Stimulated activated CD4-positive, alpha-beta T cell treated with anti-CD3 and anti-CD28 coated beads, Interleukin-15, amount 100 ng/mL, for 48 hours (primary cell): Measurements from ENCODE around the gene ADD3.

Experiments used
- DNase-seq, 2 donors: peaks; one replicate each; pipeline ENCODE4 v3.0.0-alpha.2; 2020; ENCODE audit warnings: low read depth in 2 of 2

ADD3 gene, protein sequence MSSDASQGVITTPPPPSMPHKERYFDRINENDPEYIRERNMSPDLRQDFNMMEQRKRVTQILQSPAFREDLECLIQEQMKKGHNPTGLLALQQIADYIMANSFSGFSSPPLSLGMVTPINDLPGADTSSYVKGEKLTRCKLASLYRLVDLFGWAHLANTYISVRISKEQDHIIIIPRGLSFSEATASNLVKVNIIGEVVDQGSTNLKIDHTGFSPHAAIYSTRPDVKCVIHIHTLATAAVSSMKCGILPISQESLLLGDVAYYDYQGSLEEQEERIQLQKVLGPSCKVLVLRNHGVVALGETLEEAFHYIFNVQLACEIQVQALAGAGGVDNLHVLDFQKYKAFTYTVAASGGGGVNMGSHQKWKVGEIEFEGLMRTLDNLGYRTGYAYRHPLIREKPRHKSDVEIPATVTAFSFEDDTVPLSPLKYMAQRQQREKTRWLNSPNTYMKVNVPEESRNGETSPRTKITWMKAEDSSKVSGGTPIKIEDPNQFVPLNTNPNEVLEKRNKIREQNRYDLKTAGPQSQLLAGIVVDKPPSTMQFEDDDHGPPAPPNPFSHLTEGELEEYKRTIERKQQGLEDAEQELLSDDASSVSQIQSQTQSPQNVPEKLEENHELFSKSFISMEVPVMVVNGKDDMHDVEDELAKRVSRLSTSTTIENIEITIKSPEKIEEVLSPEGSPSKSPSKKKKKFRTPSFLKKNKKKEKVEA

DNA sequence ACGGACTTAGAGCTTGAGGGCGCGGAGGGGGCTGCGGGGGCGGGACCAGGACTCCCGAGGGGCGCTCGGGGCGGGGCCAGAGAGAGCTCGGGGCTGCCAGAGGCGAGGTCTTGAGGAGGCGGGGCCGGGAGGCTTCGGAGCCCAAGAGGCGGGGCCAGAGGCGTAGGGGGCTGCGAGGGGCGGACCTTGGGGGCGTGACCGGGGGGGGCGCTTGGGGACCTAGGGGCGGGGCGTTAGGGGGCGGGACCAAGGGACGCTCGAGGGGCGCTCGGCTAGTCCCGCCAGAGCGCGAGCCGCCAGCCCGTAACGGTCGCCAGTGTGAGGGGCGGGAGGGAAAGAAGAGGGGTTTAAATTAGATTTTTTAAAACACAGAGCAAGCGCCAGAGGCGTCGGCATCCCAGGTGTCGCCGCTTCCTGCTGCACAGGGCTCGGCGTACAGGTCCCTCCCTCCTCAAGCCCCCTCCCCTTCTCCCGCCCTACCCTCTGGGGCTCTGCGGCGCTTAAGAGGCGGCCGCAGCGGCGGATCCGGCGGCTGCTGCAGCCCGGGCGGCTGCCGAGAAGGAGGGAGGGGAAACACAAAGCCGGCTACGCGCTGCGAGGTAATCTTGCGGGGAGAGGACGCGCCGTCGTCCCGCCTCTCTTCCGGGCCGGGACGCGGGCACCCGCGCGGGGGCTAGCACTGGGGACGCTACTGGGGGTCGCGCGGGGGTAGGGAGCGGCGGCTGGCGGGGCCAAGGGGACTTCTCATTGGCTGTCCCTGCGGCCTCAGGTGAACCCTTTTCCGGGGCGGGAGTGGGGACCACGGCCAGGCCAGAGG lies at the start of gene ADD3:
Gene ADD3 (plus strand): TSS at position 284 of the 817 bp plus-strand sequence. CDS start 92,670 bp downstream, outside the sequence.
- peak; percentile 78 to 87 for DNase-seq

DNA sequence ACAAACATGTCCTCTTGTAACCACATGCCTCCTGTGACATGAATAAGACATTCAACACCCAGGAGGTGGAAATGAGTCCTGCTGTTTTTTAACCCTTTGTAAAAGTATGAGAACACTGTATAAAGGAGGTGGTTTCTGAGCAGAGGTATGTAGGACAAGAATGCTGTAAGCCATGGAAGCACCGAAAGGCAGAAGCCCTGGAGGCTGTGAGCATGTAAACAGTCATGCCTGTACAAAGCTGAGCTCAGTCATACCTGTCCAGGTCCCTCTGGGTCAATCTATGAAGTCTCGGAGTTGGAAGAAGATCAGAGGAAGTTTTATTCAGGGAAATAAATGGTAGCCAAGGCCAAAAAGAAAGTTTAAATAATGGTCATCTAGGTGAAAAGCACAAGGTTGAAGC lies 49.7 kb upstream of the ADD3 start:
- no peak for DNase-seq

DNA sequence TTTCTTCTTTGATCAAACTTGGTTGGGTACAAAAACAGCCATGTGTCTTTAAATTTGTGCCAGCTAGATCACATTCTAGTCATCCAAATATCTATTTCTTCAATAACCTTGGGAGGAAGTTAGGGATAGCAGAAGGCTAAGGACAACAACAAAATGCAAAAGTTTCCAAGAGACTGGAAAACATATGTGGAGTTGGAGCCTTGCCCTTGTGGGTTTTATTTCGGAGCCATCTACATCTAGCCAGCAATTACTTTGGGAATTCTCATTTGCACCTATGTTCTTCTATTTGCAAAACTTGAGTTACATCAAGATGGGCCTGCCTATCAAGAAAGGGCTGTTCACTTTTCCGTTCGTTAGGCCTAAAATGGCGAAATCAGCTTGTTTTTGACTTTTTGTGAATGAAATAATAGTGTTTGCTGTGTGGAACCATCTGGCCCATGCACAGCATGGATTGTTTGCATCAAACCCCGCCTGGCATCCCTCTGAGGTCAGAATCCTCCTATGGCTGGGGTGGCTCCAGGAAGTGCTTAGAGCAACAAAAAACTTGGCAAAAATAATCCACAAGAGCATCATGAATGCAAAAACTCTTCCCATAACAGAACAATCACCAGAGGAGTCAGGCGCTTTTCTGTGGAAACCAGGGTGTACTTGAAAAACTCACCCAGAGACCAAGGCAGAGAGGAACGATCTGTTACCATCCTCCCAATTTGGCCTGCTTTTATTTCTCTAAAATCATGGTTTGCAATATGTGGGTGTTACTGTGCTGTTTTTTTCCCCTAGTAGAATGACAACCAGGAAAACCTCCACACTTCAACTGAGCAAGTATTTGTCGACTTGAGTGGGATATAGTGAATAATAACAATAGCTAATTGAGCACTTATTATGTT lies 48.3 kb upstream of the ADD3 start:
- no peak for DNase-seq

DNA sequence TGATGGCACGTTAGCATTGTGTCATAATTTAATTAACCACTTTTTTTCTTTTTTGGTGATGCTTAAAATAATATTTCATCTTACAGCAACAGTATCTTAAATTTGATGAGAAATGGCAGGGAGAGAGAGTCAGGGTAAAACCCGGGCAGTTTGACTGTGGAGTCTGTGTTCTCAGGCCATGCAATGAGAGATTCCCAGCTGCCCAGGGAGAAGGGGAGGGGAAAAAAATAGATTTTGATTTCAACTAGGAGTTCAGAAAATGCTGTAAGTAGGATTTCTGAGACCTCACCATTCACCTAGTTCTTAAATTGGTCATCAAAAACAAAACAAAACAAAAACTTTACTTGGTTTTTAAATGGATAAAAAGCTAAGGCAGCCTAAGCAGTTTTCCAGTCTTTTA lies 47.1 kb upstream of the ADD3 start:
- DNase-seq = no peak

DNA sequence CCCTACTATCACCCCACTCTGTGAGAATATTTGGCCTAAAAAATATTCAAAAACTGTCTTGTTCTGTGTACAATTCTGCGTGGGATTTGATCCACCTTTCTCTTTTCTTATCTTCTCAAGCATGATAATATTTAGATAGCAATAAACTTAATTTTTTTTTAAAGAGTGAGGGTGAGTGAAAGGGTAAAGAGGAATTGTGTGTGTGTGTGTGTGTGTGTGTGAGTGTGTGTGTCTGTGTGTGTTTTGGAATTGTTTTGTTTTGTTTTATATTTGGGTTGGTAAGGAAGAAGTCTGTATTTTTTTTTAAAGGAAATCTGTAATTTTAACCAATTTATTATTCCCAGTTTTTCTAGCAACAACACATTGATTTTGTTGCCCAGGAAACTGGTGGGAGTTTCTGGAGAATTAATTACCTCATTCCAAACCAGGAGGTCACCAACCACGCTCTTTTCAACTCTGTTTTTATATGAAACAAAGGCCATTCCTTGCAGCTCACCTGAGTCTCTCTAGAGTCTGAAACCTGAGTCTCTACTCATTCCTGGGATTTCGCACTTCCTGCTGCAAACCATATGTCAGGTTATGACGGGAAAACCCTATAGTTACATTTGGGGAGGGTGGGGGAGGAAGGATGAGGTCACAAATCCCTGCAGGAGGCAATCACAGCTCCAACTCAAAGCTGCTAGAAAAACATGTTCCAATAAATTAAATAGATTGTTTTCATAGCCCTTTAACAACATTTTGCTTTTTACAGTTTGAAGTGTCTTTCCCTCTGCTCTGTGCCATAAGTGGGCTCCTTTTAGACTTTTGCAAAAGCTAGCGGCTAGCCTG lies 46.4 kb upstream of the ADD3 start:
- no peak for DNase-seq

DNA sequence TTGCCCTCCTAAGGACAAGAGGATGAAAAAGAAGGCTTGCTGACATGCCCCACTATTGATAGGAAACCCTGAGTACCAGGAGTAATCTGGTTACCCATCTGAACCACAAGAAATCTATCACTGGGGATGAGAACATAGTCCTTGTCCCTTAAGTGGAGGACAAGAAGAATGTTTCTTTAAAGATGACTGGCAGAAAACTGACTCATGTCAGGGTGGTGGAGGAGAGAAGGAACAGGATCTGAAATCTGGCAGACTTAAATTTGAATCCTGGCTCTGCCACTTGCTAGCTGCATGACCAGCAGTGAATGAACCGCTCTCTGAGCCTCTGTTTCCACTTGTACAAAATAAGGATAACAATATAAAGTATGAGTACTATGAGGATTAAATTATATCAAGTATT lies 45.5 kb upstream of the ADD3 start:
- DNase-seq = no peak

DNA sequence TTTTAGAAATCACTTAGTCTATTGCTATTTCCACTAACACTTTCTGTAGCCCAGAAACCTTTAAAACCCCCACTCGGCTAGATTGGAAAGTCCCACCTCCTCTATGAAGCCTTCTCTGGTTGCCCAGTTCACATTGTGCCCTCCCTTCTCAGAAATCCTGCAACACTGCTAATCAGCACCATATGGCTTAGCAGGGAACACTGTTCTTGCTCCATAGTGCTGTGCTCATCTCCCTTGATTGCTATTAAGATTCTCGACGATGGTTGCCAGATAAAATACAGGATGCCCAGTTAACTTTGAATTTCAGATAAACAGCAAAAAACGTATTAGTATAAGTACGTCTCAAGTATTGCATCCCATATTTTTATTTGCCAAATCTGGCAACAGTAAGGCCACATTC lies 44.3 kb upstream of the ADD3 start:
- DNase-seq = no peak

DNA sequence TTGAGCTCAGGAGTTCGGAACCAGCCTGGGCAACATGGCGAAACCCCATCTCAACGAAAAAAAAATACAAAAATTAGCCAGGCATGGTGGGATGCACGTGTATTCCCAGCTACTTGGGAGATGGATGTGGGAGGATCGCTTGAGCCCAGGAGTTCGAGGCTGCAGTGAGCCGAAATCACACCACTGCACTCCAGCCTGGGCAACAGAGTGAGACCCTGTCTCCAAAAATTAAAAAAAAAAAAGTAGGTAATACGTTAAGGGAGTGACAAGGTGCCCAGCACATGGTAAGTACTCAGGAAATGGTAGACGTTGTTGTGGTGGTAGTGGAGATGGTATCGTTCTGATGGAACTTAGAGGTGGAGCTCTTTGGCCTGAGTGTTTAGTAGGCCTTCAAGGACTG lies 43.5 kb upstream of the ADD3 start:
- DNase-seq = no peak

DNA sequence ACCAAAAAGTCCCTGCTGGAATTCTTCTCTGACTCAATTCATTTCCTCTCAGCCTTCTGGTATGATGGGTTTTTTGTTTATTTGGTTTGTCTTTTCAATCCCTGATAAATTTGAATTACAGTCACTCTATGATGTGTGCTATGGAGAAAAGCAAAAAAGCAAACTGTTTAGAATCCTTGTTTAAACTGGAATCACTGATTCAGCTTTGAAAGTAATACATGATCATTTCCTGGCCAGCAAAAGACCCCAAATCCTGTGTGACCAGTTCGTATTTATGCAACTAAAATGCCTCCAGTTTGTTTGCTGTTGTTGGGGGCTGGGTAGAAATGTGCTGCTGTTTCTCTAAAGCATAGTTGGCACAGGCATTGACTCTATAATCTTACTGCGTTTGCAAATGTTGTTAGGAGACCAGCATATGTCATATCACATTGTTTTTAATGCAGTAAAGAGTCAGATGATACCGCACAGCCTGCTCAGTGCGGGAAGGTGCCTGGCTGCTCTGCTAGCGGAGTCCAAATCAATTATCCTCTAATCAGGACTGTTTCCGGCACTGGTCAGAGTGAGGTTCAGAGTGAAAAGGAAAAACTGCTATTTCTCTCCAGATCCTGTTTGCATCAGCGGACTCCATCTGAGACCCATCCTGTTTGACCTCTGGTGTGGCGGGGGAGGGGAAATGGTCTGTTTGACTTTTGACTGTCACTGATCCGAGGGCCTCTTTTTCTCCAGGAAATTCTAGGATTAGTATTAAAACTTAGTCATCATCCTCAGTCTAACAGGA lies 40.6 kb upstream of the ADD3 start:
- no peak for DNase-seq

DNA sequence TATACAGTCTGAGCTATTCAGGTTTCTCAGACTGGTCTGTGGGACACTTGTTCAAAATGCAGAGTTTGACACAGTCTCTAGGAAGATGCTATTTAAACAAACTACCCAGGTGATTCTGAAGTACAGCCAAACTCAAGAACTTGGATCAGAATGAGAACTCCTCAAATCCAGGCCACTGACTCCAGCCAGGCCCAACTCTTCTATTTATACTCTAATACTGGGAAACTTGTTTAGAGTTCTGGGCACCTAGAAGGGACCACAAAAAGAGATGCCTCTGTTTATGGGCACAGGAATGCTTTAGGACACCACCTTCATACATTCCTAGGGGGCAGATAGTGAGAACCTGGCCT lies 40.1 kb upstream of the ADD3 start:
- no peak for DNase-seq

DNA sequence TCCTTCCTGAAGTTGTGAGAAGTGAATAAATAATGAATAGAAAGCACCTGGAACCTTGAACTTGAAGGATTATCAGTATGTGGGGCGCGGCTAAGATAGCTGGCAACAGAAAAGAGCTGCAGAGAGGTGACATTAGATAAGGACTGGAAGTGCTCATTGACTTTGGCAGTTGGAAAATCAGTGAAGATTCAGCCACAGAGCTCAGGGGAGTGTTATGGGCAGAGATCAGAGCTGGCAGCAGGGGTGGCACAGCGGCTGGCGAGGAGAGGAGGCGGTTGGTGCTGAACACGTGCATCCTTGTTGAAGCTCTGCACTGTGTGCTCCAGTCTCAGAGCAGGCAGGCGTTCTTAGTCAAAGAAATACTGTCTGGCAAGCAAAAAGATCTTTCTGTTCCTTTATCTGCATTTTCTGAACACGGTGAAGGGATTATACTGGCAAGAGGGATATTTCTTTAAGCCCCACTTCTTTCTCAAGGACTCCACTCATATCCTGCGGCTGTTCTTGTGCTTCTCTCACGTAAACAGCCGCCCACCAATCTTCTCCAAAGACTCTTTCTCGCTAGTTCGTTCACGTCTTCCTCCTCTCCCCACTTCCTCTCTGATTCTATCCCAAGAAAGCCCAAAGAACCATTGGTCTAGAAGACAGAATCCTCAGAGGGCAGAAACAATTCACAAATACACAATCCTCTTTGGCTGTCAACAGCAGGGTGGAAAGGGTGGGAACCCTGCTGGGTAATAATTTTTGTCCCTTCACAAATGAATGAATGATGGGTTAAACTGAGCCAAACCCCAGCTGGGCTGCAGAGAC lies 38.6 kb upstream of the ADD3 start:
- DNase-seq = no peak

DNA sequence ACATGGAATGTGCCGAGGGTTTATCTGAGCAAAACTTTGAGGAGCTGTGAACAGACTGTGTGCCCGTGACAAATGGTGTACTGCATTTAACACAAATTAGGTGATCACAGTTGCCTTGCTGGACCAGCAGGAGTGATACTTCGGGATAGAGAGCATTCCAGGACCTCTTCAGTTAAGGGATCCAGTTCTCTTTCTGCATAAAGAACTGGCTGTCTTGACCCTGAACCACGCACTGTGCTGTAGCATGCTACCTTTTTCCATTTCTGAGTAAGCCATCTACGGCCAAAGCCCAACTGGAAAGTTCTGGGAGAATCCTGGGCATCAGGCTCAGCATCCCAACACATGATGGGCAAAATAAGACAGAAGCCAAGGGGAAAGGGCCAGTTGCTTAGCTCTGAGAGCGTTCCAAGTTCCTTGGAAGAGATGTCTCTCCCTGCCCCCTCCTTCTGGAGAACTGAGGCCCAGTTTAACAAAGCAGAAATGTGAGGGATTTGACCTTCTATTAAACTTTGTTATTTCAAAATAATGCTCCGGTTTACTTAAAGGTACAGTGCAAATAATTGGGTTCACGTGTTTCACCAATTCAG lies 37.9 kb upstream of the ADD3 start:
- DNase-seq = no peak

DNA sequence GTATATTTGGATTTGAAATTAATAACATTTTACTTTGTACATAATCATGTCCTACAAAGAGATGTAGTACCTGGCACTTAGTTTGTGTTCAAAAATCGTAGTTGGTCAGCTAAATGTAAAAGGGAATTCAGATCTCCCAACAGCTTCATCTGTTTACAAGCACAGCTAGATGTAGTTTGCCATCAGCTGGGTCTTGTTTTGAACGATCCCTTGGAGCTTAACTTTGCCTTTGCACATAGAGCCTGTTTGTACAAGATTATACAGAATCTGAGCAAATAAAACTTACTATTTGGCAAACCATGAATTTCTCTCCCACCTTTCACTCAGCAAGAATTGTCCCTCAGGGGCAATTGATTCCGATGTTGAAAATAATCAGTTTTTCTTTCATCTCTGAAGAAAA lies 36.1 kb upstream of the ADD3 start:
- no peak for DNase-seq

DNA sequence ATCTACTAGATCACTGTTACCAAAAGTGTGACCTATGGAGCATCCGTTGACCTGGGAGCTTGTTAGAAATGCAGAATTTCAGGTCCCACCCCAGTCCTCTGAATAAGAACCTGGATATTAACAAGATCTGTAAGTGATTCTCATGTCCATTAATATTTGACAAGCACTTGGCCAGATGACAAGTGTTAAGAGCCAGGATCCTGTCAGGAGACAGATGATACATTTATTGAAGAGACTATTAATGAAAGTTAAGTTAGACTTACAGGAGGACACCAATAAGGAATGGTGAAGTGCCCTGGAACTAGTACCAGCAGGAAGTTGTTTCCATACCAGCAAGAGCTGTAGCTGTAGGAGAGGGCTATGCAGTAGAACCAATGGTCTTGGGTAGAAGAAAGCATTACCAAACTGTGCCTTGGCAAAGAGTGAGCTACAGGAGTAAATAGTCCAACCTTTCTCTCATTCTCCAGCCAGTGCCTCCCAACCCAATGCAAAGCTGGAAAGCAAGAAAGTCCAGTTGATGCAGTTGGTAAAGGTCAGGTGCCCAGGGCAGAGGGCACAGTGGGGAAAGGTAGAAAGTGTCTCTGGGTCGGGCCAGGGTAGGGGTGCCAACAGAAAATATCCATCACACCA lies 35.3 kb upstream of the ADD3 start:
- no peak for DNase-seq

DNA sequence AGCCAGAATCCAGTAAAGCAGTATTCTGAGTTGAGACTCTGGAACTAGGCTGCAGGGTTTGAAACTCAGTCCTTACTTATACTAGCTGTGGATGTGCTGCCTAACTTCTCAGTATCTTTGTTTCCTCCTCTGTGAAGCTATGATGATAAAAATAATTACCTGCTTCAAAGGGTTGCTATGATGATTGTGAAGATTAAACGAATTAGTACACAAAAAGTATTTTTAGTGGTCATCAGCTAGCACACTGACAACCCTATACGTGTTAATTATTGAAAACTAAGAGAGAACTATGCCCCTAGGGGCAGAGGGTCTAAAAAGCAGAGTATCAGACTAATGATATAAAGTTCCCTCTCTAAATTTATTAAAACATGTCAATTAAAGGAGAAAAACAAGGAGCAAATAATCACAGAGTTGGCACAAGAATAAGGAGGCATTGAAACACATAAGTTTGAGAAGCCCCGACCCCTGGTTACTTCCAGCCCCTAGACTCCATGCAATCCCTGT lies 34.4 kb upstream of the ADD3 start:
- no peak for DNase-seq

DNA sequence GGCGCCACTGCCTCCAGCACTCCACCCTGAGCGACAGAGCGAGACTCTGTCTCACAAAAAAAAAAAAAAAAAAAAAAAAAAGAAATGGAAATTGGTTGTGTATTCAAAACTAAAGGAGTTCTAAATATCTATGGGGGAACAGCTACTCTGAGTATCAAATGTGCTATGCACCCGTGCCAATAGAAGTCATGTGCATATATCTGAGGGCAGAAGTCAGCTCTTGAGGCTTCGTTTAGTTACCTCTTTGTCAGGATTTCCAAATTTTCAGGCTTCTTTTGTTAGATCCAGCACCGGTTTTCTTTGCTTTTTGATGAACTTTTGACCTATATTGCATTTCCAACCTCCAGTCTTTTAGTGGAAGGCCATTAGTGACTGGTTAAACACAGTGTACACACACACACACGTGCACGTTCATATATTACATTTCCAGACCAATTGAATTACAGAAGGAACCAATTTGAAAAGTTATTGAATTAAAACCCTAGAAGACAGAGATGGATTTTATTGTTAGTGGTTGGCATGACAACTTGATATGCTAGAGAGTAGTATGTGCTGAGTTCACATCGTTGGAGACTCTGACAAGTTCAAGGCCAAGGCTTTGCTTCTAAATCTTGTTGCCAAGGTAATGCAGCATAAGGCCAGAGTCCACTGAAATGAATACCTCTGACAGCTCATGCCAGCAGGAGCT lies 33.1 kb upstream of the ADD3 start:
- DNase-seq = no peak
